GM21381 (cell line): ENCODE data around the gene ACR.

Source experiments
- ATAC-seq: cut with Tn5 transposase; IDR thresholded peaks from one replicate; pipeline ENCODE4 v1.9.1; 2021; ENCODE audit warnings: mild to moderate bottlenecking, moderate library complexity; ENCODE audit not compliant: unreplicated experiment

The ACR gene

DNA sequence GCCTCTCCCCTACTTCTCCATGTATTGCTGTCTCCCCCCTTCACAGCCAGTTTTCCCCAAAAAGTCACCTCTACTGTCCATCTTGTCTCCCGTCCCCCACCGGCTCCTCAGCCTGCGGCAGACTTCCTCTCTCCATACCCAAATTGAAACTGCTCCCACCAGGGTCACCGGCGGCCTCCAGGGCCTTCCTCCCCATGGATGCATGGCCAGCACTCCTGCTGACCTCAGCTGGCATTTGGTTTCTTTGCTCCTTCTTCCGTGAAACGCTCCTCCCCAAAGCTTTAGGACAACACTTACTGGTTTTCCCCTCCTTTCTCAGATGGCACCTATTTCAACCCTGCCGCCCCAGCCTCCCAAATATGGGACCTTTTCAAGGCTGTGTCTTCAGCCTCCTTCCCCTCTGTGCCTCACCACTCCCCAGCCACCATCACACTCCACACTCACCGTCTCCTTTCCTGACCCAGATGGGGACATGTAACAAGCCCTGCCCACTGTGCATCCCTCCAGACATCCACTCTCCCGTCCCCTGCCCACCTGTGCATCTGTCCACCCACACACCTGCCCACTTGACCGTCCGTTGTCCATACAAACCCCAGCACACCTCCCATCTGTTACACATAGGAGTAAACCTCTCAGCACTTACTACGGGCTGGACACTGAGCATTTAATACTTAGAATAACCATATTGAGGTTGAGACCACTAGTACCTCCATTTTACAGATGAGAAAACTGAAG, 21.5 kb upstream of the ACR start:
- no peak for ATAC-seq

DNA sequence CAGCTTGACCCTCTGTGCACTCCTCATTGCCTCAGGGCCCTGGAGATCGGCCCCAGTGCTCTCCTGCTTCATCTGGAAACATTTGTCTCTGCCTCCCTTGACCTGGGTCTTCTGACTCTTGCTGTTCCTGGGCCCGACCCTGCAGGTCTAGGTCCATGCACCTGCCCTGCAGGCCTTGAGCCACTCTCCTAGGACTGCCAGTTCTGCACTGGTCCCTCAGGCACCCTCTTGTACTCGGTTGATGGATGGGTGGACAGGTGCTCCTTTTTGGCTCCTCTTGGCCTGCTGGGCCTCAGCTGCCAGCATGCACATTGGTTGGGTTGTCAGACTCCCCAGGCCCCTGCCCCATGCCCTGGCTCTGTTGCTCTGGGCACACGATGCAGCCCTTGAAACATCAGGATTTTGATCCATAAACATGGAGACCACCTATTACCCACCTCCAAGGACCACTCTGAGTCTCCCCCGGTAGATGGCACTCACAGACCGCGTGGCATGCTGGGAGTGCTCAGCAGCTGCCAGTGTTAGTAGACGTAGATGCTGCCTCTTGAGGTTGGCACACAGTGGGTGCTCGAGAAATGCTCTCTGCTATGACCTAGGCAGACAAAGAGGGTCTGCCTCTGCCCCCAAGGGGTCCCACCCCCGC, 20.2 kb upstream of the ACR start:
- ATAC-seq: no peak

DNA sequence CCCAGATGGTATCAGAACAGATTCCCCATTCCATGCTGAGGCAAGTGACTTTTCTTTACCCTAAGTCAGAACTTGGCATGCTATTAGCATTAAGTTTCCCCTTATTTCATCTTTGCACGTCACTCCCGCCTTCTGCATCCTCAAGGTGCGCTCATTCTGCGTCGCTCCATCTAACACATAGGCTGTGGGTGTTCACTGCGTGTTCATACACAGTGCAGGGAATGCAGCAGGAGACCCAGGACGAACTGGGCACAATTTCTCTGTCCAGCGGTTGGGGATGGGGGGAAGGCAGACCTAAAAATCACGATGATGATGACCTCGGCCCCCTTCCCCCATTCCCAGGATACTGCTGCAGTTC, 19.7 kb upstream of the ACR start:
- no peak for ATAC-seq

- no peak for ATAC-seq
Observed at GRCh38 chr22:50719814-50720300, 18.1 kb upstream of the ACR start.

DNA sequence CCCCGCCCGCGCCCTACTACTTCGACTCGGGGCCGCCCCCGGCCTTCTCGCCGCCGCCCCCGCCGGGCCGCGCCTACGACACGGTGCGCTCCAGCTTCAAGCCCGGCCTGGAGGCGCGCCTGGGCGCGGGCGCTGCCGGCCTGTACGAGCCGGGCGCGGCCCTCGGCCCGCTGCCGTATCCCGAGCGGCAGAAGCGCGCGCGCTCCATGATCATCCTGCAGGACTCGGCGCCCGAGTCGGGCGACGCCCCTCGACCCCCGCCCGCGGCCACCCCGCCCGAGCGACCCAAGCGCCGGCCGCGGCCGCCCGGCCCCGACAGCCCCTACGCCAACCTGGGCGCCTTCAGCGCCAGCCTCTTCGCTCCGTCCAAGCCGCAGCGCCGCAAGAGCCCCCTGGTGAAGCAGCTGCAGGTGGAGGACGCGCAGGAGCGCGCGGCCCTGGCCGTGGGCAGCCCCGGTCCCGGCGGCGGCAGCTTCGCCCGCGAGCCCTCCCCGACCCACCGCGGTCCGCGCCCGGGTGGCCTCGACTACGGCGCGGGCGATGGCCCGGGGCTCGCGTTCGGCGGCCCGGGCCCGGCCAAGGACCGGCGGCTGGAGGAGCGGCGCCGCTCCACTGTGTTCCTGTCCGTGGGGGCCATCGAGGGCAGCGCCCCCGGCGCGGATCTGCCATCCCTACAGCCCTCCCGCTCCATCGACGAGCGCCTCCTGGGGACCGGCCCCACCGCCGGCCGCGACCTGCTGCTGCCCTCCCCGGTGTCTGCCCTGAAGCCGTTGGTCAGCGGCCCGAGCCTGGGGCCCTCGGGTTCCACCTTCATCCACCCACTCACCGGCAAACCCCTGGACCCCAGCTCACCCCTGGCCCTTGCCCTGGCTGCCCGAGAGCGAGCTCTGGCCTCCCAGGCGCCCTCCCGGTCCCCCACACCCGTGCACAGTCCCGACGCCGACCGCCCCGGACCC, 17.4 kb upstream of the ACR start:
- ATAC-seq: no peak

- ATAC-seq: no peak
Observed at GRCh38 chr22:50721257-50721844, 16.7 kb upstream of the ACR start.

DNA sequence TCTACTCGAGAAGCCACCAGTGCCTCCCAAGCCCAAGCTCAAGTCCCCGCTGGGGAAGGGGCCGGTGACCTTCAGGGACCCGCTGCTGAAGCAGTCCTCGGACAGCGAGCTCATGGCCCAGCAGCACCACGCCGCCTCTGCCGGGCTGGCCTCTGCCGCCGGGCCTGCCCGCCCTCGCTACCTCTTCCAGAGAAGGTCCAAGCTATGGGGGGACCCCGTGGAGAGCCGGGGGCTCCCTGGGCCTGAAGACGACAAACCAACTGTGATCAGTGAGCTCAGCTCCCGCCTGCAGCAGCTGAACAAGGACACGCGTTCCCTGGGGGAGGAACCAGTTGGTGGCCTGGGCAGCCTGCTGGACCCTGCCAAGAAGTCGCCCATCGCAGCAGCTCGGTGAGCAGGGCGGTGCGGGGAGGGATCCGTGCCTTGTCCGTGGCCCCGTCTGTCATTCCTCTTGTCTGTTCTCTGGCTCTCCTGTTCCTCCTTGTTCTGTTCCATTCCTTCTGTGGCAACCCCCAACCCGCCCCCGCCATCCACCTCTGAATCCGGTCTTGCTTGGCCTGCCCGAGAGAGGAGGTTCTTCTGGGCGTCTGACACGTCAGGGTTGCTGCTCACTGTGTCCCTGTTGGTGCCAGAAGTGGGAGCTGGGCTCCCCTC, 15.8 kb upstream of the ACR start:
- no peak for ATAC-seq

DNA sequence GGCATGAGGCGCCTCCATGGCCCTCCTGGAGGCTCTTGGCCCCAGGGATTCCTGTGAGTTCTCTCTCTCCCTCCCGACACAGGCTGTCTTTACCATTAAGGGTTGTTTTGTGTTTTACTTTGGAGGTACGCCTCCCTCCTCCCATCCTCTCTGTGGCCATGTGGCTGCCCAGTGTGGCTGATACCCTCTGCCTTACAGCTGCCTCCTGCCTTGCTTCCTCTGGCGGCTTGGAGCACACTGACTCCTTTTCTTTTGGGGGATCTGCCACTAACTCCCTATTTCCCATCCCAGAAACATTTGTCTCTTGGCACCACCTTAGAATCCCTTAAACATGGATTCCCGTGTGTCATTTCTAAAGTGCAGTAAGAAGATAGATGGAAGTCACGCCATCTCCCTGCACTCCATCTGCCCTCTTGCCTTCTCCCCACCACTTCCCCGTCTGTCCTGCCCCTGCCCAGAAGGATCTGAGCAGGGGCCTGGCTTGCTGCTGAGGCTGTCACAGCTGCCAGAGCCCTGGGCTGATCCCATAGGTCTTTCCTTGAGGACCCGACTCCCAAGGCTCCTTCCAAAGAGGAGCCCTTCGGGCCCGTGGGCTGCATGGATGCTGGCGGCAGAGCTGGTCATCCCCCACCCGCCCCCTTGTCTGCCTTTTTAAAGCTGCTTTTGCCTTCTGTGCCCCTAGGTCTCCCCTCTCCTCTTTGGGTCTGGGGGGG, 15.1 kb upstream of the ACR start:
- no peak for ATAC-seq

DNA sequence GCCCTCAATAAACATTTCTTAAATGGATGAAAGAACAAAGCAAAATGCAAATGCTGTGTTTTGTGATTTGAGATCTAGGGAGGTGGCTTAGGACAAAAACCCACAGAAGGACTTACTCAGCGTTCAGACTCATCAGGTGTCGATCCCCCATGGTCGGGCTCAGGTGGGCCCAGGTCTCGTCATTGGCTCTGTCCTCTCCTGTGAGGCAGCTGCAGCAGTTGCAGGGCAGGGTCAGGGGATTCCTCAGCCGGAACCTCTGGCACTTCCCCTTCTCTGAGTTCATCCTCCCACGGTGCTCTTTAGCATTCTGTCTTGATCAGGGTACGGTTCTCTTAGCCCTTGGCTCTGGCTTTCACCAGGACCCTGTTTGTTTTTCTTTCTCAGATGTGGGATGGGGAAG, 14.0 kb upstream of the ACR start:
- no peak for ATAC-seq

GRCh38 chr22:50724616-50725015, 13.4 kb upstream of the ACR start:
- no peak for ATAC-seq

GRCh38 chr22:50725597-50725996, 12.4 kb upstream of the ACR start:
- no peak for ATAC-seq

DNA sequence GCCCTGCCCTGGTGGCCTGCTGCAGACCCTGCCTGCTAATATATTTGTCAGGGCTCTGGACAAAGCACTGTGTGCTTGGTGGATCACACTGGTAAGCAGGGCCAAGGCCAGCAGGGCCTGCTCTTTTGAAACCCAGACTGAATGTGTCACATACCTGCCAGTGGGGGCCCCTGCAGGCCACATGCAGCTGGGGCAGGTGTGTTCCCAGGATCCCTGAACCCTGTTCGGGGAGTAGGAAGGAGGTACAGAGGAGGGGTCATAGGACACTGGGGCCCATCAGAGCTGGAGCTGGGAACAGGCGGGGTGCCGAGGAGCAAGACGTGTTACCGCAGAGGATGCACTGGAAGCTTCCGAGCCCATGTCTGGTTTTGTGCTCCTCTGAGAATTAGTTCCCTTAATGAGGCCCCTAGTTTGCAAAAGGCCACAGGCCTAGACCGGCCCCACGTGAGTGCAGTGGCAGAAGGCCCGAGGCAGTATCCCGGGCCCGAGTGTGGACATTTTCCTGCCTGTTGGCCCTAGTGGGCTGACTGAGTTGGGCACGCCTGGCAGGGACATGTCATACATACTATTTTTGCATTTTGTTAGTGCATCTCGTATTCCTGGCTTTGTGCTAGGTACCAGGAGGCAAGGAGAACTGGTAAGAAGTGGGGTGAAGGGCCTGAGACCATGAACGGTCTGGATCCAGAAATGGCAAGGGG, 11.2 kb upstream of the ACR start:
- no peak for ATAC-seq

DNA sequence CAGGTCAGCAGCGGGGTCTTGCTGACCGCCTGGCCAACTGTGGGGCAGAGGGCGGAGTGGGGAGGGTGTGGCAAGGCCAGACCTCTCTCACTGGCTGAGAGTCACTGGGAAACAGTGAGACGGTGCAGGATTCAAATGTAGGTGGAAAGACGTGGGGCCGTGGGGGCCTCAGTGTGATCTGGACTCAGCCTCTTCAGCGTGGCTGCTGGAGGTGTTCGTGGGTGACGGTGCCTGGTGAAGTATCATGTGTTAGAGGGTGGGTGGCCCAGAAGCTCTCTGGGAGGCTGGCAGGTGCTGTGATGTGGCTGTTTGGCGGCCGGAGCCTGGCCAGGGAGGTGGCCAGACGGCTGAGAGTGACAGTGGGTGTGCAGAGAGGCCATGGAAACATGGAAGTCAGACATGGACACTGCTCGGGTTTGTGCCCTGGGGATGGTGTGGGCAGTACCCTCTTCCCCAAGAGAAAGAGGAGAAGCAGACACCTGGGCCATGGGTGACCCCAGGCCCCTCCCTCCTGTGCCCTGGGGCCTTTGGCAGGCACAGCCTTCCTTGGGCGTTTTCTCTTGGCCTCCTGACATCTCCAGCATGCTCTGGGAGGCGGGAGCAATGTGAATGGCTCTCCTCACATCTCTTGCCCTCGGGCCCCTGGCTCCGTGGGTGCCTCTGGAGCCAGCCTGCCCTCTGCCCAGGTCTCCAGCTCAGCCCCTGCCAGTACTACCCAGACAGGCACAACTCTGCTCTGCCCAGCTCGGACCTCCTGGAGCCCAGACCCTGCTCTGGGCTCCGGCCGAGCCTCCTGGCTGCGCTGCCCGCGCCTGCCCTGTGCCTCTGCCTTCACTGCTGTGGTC, 10.1 kb upstream of the ACR start:
- ATAC-seq: no peak

DNA sequence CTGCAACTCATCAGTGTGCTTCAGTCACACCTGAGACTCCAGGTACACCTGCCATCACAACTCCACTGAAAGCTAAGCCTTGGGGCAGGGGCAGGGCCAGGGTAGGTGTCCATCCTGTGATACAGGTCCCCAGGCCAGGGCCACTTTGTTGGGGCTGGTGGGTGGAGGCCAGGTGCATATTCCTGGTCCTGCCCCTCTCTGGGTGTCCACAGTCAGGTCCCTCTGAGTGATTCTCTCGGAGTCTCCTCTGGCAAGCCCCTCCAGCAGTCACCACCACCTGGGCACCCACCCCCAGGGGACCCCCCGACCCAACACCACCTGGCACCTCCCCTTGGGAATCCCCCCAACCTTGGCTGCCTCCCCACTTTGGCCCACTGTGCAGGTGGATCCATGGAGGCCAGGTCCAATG, 9.5 kb upstream of the ACR start:
- ATAC-seq: no peak

GRCh38 chr22:50729391-50730012, 8.5 kb upstream of the ACR start:
- ATAC-seq: no peak

DNA sequence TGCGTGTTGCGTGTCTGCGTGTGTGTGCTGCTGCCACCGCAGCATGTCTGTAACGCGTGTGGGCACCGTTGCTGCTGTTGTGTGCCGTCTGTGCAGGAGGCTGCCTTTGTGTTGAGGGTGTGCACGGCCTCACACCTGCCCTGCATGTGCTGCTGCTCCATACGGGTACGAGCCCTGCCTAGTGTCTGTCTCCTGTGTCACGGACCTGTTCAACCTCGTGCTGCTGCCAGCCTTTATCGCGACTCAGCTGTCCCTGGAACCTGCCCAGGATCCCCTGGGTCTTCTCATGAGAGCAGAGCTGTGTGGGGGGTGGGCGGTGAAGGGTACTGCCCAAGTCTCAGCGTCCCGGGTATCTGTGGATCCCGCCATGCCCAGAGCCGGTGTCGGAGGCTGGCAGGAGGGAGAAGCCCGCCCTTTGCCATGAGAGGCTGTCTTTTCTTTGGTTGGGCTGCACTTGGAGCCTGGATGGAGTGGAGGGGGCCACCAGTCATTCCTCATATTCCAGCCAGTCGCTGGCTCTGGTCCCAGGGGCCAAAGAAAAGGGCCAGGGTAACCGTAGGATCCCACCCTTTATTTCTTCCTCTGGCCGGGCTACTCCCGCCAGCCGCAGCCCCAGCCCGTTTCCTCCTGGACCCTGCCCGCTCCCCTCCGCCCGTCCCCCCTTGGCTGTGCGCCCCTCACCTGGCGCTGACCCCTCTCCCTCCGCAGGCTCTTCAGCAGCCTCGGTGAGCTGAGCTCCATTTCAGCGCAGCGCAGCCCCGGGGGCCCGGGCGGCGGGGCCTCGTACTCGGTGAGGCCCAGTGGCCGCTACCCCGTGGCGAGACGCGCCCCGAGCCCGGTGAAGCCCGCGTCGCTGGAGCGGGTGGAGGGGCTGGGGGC, 7.8 kb upstream of the ACR start:
- ATAC-seq: no peak
